ENCODE measurements around the gene IKZF4. TPM values are rescaled to one million over a fixed set of nuclear protein-coding genes. Genes with fewer than 3 reads are reported as not detected.
"Not testable (repeated sequence)": the region's sequence is repeated elsewhere in the genome, so short reads cannot be mapped to it uniquely, and the experiment has no call there.

The IKZF4 gene
- total RNA-seq (2.2 TPM), polyA plus RNA-seq (ENCODE audit: insufficient read depth in 1 of 8, insufficient read length in 8 of 8, low replicate concordance in 1 of 8) (1 to 10 TPM; 5.0 to 8.7 (median 7.1) TPM)
- long read RNA-seq, donor 1: 0 reads
- long read RNA-seq, donor 2, partial matches to known transcripts: 0 of 1 reads
- long read RNA-seq, donor 2, other reads (novel, unspliced or antisense): 0 of 1 reads
- long read RNA-seq, donor 3, partial matches to known transcripts: 0 of 1 reads
- long read RNA-seq, donor 3, other reads (novel, unspliced or antisense): 0 of 1 reads
- long read RNA-seq, donor 4: 0 reads
- long read RNA-seq, donor 5: 0 reads
- long read RNA-seq, donor 6: 0 reads
- long read RNA-seq, donor 7: 0 reads
- long read RNA-seq, donor 8, full-length matches to known transcripts: 2 of 2 reads
- long read RNA-seq, donor 8, partial matches to known transcripts: 0 of 2 reads
- long read RNA-seq, donor 8, other reads (novel, unspliced or antisense): 0 of 2 reads
- long read RNA-seq, donor 9, partial matches to known transcripts: 0 of 1 reads
- long read RNA-seq, donor 9, other reads (novel, unspliced or antisense): 0 of 1 reads
- long read RNA-seq, donor 10, full-length matches to known transcripts: 4 of 4 reads
- long read RNA-seq, donor 10, partial matches to known transcripts: 0 of 4 reads
- long read RNA-seq, donor 10, other reads (novel, unspliced or antisense): 0 of 4 reads
- long read RNA-seq, donor 11, partial matches to known transcripts: 0 of 2 reads
- long read RNA-seq, donor 11, other reads (novel, unspliced or antisense): 0 of 2 reads

DNA sequence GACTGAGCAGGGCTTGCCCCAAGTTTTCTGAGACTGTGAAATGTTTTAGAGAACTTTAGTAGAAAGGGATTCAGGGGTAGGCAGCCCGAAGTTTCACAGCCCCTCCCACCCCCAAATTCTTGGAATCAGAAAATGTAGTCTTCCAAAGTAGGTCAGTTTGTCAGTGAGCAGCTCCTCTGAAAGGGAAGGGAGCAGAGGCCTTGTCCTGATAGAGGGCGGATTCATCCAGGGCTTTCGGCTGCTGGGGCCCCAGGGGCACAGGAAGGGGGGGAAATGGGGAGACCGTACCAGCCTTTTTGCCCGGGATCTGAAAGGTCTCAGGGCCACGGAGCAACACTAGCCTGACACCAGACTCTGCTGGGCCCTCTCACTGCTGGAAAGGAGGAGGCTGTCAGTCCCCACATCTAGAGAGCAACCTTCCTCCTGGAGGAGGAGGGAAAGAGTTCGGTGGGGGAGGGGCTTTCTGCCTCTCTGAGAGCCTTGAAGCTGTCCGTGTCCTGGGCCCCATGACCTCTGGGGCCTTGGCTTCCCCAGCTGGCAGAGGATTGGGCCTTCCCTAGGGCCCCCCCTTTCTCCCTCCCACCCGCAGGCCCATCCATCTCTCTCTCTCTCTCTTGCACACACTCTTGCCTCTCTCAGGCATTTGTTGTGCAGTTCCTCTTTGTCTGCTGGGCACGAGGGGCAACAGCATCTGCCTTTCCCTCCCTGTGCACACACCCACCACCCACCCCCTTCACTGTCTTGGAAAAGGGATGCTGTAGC lies at the start of gene IKZF4:
Gene IKZF4 (plus strand): TSS at position 621 of the 762 bp plus-strand sequence. CDS start 451 bp downstream, outside the sequence.
- no peaks in the 10 kb centered on the region for H3K9me3 ChIP-seq (replicated peaks; ENCODE audit: control insufficient read depth, low read depth, low read length)
- H3K27ac ChIP-seq (ENCODE audit: low read length): peak within 1 kb of the TSS; percentile 96
- H3K4me3 ChIP-seq (ENCODE audit: low read length): peak within 1 kb of the TSS; percentile 43
- DNase-seq: peak; percentile 88
- WGBS (ENCODE audit: insufficient coverage): 13% methylated on average over 6 of the region's 10 CpGs
- peaks cover 11% of the 10 kb centered on the region for H3K36me3 ChIP-seq (ENCODE audit: control insufficient read depth, insufficient read depth, low read length)
- no peaks in the 10 kb centered on the region for H3K27me3 ChIP-seq (ENCODE audit: control insufficient read depth, insufficient read depth, low read length)
- H3K4me1 ChIP-seq (ENCODE audit: control insufficient read depth, insufficient read depth, low read length): peaks cover 28% of the 10 kb centered on the region

DNA sequence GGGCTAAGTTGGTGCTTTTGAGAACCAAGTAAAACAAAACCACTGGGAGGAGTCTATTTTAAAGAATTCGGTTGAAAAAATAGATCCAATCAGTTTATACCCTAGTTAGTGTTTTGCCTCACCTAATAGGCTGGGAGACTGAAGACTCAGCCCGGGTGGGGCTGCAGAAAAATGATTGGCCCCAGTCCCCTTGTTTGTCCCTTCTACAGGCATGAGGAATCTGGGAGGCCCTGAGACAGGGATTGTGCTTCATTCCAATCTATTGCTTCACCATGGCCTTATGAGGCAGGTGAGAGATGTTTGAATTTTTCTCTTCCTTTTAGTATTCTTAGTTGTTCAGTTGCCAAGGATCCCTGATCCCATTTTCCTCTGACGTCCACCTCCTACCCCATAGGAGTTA lies 48.8 kb upstream of the IKZF4 start:
- Histone ChIP-seq H3K4me1 (ENCODE audit: control insufficient read depth, insufficient read depth, low read length) (peaks cover 21% of the 10 kb centered on the region), H3K36me3 (ENCODE audit: control insufficient read depth, insufficient read depth, low read length) (peaks cover 30% of the 10 kb centered on the region), H3K4me3 (ENCODE audit: low read length) (no peak overlapping the region), H3K27ac (ENCODE audit: low read length) (peak overlapping the region; percentile 98), H3K27me3 (ENCODE audit: control insufficient read depth, insufficient read depth, low read length) (no peaks in the 10 kb centered on the region), H3K9me3 (replicated peaks; ENCODE audit: control insufficient read depth, low read depth, low read length) (no peaks in the 10 kb centered on the region)
- DNase-seq: no peak
- WGBS (ENCODE audit: insufficient coverage): 60% methylated on average over 1 of the region's 3 CpGs

DNA sequence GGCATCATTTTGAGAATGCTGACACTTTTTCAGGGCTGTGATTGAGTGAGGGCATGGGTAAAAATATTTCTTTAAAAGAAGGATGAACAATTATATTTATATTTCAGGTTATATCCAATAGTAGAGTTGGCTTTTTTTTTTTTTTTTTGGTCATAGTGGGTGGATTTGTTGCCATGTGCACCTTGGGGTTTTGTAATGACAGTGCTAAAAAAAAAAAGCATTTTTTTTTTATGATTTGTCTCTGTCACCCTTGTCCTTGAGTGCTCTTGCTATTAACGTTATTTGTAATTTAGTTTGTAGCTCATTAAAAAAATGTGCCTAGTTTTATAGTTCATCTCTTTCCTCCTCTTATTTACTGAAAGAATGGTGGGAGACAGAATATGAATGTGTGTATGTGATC lies 48.4 kb upstream of the IKZF4 start:
- WGBS (ENCODE audit: insufficient coverage): no CpG with 5 or more reads among the region's 1 CpG
- Histone ChIP-seq H3K4me3 (ENCODE audit: low read length) (peak overlapping the region; percentile 64), H3K4me1 (ENCODE audit: control insufficient read depth, insufficient read depth, low read length) (peaks cover 17% of the 10 kb centered on the region), H3K27me3 (ENCODE audit: control insufficient read depth, insufficient read depth, low read length) (no peaks in the 10 kb centered on the region), H3K27ac (ENCODE audit: low read length) (peak overlapping the region; percentile 98), H3K9me3 (replicated peaks; ENCODE audit: control insufficient read depth, low read depth, low read length) (no peaks in the 10 kb centered on the region), H3K36me3 (ENCODE audit: control insufficient read depth, insufficient read depth, low read length) (peaks cover 31% of the 10 kb centered on the region)
- no peak for DNase-seq

DNA sequence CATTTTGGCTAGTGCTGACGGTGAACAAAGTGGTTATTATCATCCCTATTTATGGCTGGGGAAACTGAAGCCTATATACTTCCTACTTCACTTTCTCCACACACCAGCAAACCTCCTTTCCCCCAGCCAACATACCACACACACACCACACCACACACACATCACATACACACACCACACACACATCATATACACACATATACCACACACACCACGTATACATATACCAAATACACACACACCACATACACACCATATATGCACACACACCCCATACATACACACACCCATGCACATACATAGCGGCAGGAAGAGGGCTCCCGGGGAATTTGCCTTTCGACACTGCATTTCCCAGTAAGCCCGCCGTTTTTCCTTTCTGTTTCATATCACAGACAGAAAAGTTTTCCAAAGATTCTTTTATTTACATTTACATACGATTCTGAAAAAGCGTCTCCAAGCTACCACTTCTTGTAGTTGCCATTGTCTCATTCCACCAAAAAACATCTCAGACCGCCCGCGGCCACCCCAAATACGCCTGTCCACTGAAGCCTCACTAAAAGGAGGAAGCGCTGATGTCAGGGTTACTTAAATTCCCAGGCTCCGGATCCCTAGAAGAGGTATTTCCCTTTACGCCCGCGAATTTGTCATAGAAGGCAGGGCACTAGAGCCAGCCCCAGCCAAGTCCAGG lies 47.8 kb upstream of the IKZF4 start:
- H3K27me3 ChIP-seq (ENCODE audit: control insufficient read depth, insufficient read depth, low read length): no peaks in the 10 kb centered on the region
- H3K36me3 ChIP-seq (ENCODE audit: control insufficient read depth, insufficient read depth, low read length): peaks cover 34% of the 10 kb centered on the region
- under 1% methylated on average over 16 of the region's 18 CpGs for WGBS (ENCODE audit: insufficient coverage)
- no peak for DNase-seq
- peak overlapping the region; percentile 64 for H3K4me3 ChIP-seq (ENCODE audit: low read length)
- peak overlapping the region; percentile 98 for H3K27ac ChIP-seq (ENCODE audit: low read length)
- H3K4me1 ChIP-seq (ENCODE audit: control insufficient read depth, insufficient read depth, low read length): peaks cover 13% of the 10 kb centered on the region
- no peaks in the 10 kb centered on the region for H3K9me3 ChIP-seq (replicated peaks; ENCODE audit: control insufficient read depth, low read depth, low read length)

DNA sequence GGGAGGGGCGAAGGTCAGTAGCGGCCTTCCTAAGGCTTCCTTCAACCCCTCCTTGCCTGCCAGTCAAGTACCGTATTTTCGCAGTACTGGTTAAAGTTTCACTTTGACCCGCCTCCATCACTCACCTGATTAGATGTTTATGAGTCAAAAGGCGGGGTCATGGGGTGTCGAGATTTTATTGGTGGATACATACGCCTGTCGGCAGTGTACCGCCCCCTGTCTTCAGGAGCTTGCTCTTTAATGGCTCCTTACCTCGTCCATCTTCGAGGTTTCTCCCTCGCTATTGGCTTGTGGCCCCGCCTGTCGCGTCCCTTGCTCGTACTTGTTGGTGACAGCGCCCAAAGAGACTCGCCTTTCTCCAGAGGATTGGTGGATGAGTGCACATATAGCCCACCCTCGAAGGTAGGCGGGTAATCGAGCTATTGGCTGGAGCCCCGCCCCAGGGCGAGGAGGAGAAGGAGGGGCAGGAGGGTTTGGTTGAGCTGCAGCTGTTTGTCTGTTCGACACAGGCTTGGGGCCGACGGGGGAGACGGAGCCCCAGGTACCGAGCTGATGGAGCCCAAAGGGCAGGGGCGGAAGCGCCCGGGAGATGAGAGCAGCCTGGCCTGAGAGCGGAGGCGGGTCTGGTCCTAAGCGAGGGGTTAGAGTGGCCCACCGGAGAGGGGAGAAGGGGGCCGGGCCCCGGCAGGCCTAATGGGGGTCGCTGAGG lies 47.1 kb upstream of the IKZF4 start, which contains the start of gene RAB5B:
Gene RAB5B (plus strand): TSS at position 480 of the 709 bp plus-strand sequence. CDS start 12,883 bp downstream, outside the sequence.
- Histone ChIP-seq H3K36me3 (ENCODE audit: control insufficient read depth, insufficient read depth, low read length) (peaks cover 33% of the 10 kb centered on the region), H3K9me3 (replicated peaks; ENCODE audit: control insufficient read depth, low read depth, low read length) (no peaks in the 10 kb centered on the region), H3K27me3 (ENCODE audit: control insufficient read depth, insufficient read depth, low read length) (no peaks in the 10 kb centered on the region), H3K27ac (ENCODE audit: low read length) (peak within 1 kb of the TSS; percentile 98), H3K4me1 (ENCODE audit: control insufficient read depth, insufficient read depth, low read length) (peaks cover 13% of the 10 kb centered on the region), H3K4me3 (ENCODE audit: low read length) (peak within 1 kb of the TSS; percentile 78)
- WGBS (ENCODE audit: insufficient coverage): 0% methylated on average over 27 of the region's 39 CpGs
- peak; percentile 100 for DNase-seq

DNA sequence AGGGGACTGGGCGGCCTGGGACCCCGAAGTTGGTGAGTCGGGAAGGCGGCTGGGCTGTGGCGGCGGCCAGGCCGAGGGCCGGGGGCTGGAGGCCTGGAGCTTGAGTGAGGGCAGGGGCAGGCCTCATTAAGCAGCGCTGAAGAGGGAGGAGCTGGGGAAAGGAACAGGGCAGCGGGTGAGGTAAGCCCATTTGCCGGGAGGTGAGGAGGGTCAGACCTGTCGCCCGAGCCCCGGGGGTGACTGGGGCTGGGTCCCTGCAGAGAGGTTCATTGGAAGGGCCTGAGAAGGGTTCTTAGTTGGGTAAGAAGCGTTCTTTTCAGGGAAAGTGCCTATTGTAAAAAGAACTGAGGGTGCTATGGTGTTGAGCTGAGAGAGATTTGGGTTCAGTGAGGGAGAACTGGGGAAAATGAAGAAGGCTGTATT lies 46.5 kb upstream of the IKZF4 start:
- Histone ChIP-seq H3K27ac (ENCODE audit: low read length) (peak overlapping the region; percentile 92), H3K27me3 (ENCODE audit: control insufficient read depth, insufficient read depth, low read length) (no peaks in the 10 kb centered on the region), H3K9me3 (replicated peaks; ENCODE audit: control insufficient read depth, low read depth, low read length) (no peaks in the 10 kb centered on the region), H3K4me1 (ENCODE audit: control insufficient read depth, insufficient read depth, low read length) (peaks cover 13% of the 10 kb centered on the region), H3K36me3 (ENCODE audit: control insufficient read depth, insufficient read depth, low read length) (peaks cover 35% of the 10 kb centered on the region), H3K4me3 (ENCODE audit: low read length) (peak overlapping the region; percentile 78)
- DNase-seq: peak; percentile 69
- WGBS (ENCODE audit: insufficient coverage): 0% methylated on average over 14 of the region's 15 CpGs

DNA sequence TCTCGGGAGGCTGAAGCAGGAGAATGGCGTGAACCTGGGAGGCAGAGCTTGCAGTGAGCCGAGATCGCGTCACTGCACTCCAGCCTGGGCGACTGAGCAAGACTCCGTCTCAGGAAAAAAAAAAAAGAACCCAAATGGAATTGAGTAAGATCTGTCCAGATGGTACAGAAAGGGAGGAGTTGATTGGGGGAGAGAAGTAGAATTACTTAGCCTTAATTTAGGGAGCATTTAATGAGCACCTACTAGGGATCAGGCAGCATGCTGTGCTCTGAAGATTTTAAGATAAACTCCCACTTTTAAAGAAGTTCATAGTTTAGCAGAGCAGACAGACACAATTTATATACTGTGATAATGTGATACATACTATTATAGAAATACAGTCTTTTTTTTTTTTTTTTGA lies 42.5 kb upstream of the IKZF4 start:
- Histone ChIP-seq H3K9me3 (replicated peaks; ENCODE audit: control insufficient read depth, low read depth, low read length) (no peaks in the 10 kb centered on the region), H3K36me3 (ENCODE audit: control insufficient read depth, insufficient read depth, low read length) (peaks cover 37% of the 10 kb centered on the region), H3K27me3 (ENCODE audit: control insufficient read depth, insufficient read depth, low read length) (no peaks in the 10 kb centered on the region), H3K4me3 (ENCODE audit: low read length) (no peak overlapping the region), H3K4me1 (ENCODE audit: control insufficient read depth, insufficient read depth, low read length) (peaks cover 7% of the 10 kb centered on the region), H3K27ac (ENCODE audit: low read length) (no peak overlapping the region)
- WGBS (ENCODE audit: insufficient coverage): 94% methylated on average over 7 of the region's 7 CpGs
- no peak for DNase-seq

DNA sequence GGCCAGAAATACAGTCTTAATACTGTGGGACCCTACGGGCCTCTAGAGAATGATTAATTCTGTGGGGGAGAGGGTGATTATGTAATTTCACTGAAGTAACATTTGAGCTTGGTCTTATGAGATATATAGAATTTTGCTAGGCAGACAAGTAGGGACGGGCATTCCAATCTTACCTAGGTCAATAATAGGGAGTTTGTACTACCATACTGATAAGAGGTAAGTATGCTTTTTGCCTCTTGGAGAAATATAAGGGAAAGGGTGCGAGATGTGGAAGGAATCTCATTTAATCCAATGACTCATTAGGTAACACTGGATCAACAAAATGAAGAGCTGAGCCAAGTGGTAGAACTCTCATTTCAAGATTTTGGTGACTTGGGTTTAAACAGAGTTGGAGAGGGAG lies 41.8 kb upstream of the IKZF4 start:
- no peaks in the 10 kb centered on the region for H3K9me3 ChIP-seq (replicated peaks; ENCODE audit: control insufficient read depth, low read depth, low read length)
- peaks cover 7% of the 10 kb centered on the region for H3K4me1 ChIP-seq (ENCODE audit: control insufficient read depth, insufficient read depth, low read length)
- H3K36me3 ChIP-seq (ENCODE audit: control insufficient read depth, insufficient read depth, low read length): peaks cover 44% of the 10 kb centered on the region
- no peak for DNase-seq
- no CpG with 5 or more reads among the region's 3 CpGs for WGBS (ENCODE audit: insufficient coverage)
- no peak overlapping the region for H3K27ac ChIP-seq (ENCODE audit: low read length)
- H3K27me3 ChIP-seq (ENCODE audit: control insufficient read depth, insufficient read depth, low read length): no peaks in the 10 kb centered on the region
- H3K4me3 ChIP-seq (ENCODE audit: low read length): no peak overlapping the region

DNA sequence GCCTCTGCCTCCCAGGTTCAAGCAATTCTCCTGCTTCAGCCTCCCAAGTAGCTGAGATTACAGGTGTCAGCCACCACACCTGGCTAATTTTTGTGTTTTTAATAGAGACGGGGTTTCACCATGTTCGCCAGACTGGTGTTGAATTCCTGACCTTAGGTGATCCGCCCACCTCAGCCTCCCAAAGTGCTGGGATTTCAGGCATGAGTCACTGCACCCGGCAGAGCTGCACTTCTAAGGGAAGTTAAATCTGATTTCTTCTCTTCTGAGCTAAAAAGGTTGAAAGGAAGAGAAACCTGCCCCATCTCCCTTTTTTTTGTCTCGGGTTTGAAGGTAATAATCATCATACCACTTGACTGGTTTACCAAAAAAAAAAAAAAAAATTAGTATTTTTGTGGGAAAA lies 39.0 kb upstream of the IKZF4 start:
- H3K4me1 ChIP-seq (ENCODE audit: control insufficient read depth, insufficient read depth, low read length); H3K9me3 ChIP-seq (replicated peaks; ENCODE audit: control insufficient read depth, low read depth, low read length); H3K4me3 ChIP-seq (ENCODE audit: low read length); H3K27me3 ChIP-seq (ENCODE audit: control insufficient read depth, insufficient read depth, low read length); DNase-seq; H3K27ac ChIP-seq (ENCODE audit: low read length): not testable (repeated sequence)
- WGBS (ENCODE audit: insufficient coverage): no CpG with 5 or more reads among the region's 5 CpGs
- peaks cover 49% of the 10 kb centered on the region for H3K36me3 ChIP-seq (ENCODE audit: control insufficient read depth, insufficient read depth, low read length)
